Activated CD8-positive, alpha-beta memory T cell treated with anti-CD3 and anti-CD28 coated beads for 24 hours (primary cell): ENCODE data around the gene PRIM2.
"Not testable (repeated sequence)": the region's sequence is repeated elsewhere in the genome, so short reads cannot be mapped to it uniquely, and the experiment has no call there.

Experiments
- DNase-seq: peaks from one replicate; pipeline ENCODE4 v3.0.0-alpha.2; 2020

The PRIM2 gene, protein sequence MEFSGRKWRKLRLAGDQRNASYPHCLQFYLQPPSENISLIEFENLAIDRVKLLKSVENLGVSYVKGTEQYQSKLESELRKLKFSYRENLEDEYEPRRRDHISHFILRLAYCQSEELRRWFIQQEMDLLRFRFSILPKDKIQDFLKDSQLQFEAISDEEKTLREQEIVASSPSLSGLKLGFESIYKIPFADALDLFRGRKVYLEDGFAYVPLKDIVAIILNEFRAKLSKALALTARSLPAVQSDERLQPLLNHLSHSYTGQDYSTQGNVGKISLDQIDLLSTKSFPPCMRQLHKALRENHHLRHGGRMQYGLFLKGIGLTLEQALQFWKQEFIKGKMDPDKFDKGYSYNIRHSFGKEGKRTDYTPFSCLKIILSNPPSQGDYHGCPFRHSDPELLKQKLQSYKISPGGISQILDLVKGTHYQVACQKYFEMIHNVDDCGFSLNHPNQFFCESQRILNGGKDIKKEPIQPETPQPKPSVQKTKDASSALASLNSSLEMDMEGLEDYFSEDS

DNA sequence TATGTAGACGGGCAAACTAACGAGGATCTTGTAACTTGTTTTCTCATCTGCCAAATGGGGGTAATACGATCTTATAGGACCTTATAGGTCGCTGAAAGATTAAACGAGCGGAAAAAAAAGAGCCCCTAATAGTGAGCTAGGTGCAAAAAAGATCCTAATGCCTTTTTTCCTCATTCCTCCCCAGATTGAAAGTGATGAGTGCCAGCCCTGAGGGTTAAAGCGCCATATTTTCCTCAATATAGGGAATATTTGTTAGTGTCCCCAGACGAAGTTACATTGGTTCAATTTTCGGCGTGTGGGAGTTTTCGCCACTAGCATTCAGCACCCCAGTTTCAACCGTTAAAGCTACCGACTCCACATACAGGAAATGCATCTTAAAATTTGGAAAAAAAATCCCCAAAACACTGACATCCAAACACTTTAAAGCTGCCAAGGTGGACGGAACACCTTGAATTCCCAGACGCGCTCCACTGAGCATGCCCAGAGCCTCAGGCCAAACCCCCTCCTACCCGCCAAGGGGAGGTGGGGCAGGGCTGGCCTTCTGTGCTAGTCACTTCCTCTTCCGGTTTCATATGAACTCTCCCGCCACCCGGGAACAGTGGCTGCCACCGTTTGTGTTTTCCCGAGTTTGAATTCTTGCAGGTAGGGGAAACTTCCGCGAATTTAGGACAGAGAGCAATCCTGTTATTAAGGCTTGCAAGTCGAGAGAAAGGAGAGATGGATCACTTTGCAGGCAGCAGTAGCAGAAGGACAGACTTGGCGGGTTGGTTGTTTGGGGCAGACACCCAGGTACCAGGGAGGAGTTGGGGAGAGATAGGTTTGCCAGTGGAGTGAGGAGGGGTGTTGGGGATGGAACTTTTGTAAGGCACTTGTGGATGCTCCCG lies at the start of gene PRIM2:
Gene PRIM2 (plus strand): TSS at position 571 of the 884 bp plus-strand sequence. CDS start 816 bp downstream, outside the sequence.
- DNase-seq, result peak; percentile 90

DNA sequence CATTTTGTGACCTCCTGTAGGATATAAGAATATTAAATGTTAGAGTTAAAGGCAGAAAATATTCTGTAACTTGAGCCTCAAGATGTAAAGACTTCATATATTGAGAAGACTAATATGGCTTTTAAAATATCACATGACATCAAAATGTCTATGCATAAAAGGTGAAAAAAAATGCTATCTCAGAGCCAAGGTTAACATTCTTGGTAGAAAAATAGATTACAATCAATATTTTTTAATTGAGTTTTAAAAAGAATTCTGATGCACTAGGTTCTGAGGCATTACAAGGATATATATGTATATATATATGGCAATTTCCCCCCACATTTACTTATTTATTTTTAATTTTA lies 49.2 kb upstream of the PRIM2 start:
- DNase-seq, result no peak

DNA sequence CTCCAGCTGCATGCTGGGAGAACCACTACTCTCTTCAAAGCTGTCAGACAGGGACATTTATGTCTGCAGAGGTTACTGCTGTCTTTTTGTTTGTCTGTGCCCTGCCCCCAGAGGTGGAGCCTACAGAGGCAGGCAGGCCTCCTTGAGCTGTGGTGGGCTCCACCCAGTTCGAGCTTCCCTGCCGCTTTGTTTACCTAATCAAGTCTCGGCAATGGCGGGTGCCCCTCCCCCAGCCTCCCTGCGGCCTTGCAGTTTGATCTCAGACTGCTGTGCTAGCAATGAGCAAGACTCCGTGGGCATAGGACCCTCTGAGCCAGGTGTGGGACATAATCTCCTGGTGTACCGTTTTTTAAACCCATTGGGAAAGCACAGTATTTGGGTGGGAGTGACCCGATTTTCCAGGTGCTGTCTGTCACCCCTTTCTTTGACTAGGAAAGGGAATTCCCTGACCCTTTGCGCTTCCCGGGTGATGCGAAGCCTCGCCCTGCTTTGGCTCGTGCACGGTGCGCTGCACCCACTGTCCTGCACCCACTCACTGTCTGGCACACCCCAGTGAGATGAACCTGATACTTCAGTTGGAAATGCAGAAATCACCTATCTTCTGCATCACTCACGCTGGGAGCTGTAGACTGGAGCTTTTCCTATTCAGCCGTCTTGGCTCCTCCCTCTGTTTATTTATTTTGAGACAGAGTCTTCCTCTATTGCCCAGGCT lies 43.2 kb upstream of the PRIM2 start:
- DNase-seq, result not testable (repeated sequence)

DNA sequence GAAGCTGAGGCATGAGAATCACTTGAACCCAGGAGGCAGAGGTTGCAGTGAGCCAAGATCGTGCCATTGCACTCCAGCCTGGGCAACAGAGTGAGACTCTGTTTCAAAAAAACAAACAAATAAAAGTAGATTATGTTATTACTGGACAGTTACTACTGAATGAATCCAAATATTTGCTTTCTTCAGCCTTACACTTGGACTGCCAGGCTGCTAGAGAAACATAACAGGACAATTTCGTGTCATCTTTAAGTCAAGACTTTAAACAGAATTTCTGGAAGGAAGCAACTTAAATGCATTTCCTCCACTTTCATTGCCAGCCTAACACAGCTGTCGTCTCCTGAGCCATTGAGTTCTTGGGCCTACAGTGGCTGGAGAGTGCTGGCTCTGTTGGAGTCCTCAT lies 42.0 kb upstream of the PRIM2 start:
- DNase-seq, result no peak

DNA sequence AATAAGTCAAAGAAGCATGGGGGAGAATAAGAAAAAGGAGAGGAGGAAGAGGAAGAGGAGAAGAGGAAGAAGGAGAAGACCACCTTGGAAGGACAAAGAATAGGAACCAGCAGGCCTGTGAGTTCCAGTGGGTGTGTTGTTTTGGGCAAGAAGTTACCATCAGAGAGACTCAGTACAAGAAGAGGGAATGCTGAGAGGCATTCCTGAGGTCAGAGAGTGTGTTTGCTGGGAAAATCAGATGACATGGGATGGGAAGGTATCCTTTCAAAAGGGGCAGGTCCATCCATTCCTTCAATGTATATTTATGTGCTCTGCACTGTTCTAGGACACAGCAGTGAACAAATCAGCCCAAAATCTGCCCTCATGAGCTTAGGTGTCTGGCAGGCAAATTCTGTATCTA lies 40.5 kb upstream of the PRIM2 start:
- no peak for DNase-seq

DNA sequence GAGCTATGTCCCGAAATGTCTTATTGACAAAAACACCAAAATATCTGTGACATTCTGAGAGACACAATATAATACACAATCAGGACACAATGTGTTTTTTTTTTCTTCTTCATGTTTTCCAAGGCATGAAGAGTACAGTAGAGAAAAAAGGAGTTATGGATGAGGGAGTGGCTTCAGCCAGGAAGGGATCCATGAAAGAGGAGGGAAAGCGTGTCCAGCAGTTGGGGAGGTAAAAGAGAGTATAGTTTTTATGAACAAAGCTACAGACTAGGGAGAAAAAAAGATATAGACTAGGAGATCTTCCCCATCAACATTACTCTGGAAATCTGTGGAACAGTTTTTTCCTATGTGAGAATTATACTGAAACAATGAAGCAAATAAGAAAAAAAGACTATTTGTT lies 38.9 kb upstream of the PRIM2 start:
- DNase-seq, result no peak

DNA sequence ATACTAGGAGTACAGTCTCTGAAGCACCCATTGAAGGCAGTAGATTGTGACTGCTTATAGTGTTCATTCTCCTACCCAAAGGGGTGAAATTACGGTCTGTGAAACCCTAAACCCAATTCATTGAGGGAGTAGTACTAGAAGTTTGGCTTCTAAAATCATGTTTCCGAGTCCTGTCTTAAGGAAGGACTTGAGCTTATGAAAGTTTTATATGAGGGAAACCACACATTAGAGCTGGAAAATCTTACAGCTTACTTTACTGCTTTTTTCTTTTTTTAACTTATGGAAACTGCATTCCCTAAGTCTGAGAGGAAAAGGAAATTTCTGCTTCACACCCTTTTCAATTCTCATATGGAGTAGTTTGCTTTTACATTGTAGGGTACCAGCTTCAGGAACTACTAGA lies 38.4 kb upstream of the PRIM2 start:
- DNase-seq, result no peak

DNA sequence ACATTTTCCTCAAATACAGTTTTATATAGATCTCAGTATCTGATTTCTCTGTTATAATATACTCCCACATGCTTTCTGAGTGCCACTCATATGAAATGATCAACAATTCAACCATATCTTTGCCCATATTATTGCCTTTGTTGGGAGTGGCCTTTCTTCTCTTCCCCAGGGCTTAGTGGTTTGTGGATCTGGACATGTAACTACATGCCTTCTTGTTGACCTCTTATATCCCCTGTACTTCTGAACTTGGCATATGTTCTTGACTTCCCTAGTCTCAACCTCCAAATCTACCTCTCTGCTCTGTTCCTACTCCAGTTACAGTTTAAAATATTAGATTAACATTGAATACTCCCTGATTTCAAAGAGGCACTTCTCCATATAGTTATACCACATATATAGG lies 34.3 kb upstream of the PRIM2 start:
- no peak for DNase-seq

DNA sequence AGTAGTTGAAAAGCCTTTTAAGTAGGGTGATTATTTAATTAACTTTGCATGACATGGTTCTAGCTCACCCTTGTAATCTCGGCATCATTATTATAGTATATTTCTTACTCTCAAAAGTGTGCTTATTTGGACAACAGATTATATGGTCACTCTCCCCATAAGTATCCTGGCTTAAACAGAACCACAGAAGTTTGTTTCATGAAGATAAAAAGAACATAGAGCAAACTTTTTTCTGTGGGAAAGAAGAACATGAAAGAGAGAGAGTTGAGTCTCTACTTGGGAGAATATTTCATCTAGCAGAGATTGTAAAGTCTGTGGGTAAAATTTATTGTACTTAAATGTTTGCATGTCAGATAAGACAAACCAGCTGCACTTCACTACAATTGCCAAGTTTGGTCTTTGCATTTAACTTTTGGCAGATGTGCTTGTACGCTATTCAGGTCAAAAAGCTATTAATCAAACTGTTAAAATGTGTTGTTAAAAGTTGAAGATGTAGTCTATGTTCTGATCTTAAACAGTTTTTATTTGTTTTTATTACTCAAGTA lies 33.4 kb upstream of the PRIM2 start:
- no peak for DNase-seq

DNA sequence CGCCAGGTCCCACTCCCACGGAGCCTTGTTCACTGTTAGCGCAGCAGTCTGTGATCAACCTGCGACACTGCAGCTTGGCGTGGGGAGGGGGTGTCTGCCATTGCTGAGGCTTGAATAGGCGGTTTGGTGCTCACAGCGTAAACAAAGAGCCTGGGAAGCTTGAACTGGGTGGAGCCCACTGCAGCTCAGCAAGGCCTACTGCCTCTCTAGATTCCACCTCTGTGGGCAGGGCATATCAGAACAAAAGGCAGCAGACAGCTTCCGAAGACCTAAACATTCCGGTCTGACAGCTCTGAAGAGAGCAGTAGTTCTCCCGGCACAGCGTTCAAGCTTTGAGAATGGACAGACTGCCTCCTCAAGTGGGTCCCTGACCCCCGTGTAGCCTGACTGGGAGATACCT lies 29.3 kb upstream of the PRIM2 start:
- DNase-seq, result not testable (repeated sequence)

DNA sequence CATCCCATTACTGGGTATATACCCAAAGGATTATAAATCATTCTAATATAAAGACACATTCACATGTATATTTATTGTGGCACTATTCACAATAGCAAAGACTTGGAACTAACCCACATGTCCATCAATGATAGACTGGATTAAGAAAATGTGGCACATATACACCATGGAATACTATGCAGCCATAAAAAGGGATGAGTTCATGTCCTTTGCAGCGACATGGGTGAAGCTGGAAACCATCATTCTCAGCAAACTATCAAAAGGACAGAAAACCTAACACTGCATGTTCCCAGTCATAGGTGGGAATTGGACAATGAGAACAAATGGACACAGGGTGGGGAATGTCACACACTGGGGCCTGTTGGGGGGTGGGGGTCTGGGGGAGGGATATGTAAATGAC lies 24.0 kb upstream of the PRIM2 start:
- not testable (repeated sequence) for DNase-seq

DNA sequence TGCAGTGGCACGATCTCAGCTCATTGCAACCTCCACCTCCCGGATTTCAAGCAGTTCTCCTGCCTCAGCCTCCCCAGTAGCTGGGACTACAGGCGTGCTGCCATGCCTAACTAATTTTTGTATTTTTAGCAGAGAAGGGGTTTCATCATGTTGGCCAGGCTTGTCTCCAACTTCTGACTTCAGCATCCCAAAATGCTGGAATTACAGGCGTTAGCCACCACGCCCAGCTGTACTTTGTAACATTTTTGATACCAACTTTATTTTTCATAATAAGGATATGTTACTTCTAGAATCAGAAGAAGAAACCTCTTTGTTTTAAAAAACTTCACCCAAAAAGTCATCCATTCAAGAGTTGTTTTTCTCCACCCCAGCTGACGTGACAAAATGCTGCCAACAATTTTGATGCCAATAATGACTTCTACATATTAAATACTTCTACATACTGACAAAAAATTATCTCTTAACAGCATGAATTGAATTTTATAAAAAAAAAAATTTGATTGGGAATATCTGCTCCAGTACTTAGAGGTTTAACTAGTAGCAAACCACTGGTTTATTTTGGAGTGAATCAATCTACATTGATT lies 22.5 kb upstream of the PRIM2 start:
- no peak for DNase-seq

DNA sequence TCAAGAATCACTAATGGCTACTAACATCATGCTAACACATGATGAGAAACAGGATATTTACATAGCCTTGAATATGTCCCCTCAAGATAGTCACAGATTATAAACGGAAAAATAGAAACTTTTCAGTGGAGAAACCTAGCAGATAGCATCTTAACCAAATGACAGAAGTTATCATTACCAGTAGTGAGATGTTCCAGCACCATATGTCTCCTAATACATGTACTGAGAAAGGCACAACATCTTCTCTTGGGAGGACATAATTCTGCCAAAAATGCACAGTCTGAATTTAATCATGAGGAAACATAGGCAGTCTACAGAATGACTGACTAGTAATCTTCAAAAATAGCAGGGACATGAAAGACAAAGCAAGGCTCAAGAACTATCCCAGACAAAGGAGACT lies 19.9 kb upstream of the PRIM2 start:
- DNase-seq, result no peak

DNA sequence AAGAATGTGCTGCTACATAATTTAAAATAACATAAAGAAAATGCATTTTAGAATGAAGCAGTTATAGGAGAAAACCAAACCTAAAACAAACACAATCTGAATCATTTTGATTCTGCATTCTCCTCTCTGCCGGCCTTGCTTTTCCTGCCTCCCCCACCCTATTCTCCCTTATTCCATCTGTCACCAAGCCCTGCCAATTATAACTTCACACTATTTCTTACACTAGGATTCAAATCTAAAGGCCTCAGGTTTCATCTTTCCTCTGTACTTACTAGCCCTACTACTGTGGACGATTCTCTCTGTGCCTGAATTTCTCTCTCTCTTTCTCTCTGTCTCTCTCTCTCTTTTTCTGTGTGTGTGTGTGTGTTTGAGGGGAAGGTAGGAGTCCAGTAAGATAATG lies 18.7 kb upstream of the PRIM2 start:
- DNase-seq, result no peak

DNA sequence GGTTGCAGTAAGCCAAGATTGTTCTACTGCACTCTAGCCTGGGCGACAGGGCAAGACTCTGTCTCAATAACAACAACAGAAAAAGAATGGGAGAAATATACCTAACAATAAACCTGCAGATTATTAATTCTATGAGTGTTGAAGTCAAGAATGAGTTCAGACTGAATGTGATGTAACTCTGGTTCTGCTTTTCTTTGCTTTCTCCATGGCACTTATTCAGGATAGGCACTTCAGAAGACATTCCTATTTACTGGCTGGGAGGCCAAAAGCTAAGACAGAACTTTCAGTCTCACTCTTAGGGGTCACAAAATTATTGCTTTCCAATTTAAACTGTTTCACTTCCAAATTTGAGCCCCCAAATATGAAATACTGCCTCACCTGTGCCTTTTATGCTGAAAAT lies 15.7 kb upstream of the PRIM2 start:
- no peak for DNase-seq

DNA sequence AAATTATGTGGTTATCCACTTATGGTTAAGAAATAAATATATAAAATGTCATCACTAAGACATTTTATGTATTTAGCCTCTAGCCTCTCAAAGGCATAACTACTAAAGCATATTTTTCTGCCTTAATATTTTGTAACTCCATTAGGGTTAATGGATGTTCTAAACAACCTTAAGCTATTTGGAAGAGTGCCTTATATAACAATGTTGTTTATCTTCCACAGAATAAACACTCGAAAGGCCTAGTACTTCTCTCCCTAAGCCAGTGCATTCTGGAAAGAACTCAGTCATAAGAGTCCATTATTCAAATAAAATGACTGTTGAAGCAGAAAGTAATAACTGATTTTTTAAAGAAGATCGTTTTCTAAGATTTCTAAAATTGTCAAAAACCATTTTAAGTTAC lies 15.0 kb upstream of the PRIM2 start:
- no peak for DNase-seq

DNA sequence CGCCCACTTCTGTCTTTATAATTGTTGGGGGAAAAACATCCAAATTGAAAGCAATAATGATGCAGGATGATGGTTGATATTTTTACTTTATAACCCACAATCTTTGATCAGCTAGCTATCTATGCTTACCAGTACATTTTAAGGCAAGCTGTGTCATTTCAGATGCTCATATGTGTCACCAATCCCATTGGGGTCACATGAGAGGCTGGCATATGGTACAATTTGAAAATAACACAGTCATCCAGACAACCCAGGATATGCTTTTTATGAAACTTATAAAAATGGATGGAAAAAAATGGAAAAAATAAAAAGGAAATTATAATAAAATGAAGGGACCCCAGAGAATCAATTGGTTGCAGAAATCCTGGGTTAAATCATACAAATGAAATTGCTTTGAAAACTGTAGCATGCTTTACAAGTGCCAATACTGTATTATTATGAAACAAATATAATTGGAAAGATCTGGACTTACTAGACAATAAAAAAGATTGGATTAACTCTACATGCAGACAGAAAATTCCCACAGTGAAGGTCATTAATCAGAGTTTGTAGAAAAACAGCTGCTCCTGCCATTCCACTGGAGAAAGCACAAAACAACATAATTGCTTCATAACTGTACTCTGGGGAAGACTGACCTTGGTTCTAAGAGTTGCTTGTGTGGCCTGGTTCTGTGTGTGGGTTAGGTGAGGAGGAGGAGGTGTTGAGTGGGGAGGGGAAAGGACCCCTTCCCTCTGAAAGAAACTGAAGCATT lies 13.3 kb upstream of the PRIM2 start:
- DNase-seq, result no peak

DNA sequence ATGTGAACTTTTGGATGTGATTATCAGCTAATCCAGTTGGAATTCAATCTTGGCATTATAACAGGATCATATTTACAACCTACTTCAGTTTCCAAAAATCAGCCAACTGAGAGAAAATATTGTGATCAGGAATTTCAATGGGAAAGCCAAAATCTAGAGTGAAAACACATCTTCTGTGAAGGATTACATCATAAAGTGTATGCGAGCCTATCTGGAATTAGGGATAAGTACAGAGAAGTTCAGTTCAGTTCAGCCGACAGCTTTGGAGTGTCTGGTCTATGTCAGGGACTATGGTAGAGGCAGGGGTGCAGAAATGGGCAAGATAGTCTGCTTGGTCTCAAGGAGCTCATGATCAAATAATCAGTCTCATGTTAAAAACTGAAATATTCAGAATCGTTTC lies 12.3 kb upstream of the PRIM2 start:
- DNase-seq, result no peak

DNA sequence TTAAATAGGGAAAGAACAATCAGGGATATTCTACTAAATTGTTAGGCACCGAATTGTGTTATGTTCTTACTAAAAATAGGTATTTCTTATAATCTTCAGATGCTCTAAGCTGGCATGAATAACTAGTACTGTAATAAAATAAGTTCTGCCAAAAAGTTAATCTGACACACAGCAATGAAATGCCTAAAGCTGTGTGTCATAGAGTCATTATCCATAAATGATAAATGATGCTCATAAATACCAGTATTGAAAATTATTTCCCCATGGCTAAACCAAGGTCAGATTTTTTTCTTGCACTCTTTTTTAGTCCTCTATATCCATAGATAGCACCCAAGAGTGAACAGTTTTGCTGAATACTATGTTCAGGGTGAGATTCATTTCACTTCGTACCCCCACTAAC lies 11.7 kb upstream of the PRIM2 start:
- no peak for DNase-seq

DNA sequence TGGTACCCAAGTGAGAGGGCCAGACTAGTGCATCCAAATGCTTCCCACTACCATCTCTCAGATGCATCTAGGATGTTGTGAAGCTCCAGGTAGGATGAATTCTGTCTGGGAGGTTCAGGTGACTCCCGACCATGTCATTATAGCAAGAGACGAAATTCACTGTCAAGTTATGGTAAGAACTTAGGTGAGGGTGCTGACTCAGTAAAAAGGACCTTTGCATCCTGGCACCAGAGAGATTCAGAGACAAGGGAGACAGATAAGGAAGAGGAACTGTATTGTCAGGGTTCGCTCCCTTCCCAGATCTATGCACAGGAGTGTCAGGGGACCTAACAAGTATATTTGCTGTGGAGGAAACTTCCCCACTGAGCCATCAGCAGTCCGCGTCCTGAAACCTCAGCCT lies 11.2 kb upstream of the PRIM2 start:
- no peak for DNase-seq

DNA sequence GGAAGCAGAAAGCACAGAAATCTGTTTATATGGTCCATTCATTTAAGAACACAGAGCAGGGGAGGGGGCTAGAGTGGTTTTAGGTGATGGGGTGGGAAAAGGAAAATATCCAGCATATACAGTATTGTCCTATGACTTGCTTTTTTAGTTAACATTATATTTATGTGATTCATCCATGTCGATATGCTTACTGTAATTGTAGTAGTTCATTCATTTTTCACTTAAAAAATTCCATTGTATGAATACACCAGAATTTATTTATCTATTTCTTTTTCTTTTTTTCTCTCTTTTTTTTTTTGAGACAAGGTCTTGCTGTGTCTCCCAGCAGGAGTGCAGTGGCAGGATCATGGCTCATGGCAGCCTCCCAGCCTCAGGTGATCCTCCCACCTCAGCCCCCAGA lies 9.6 kb upstream of the PRIM2 start:
- DNase-seq, result no peak

DNA sequence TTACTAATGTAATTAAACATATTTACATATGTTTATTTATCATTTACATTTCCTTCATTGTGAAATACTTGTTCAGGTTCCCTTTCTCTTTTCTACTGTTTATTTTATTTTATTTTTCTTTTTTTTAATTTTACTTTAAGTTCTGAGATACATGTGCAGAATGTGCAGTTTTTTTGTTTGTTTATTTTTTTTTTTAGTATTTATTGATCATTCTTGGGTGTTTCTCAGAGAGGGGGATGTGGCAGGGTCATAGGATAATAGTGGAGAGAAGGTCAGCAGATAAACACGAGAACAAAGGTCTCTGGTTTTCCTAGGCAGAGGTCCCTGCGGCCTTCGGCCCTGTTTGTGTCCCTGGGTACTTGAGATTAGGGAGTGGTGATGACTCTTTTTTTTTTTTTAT lies 8.7 kb upstream of the PRIM2 start:
- not testable (repeated sequence) for DNase-seq
